Muscle of arm (tissue), 14 donors: ENCODE data around the gene PTGES2. TPM values are rescaled to one million over a fixed set of nuclear protein-coding genes. Genes with fewer than 3 reads are reported as not detected.

ENCODE experiments used
- DNase-seq: peaks from one replicate; pipeline ENCODE4 v3.0.0-alpha.2; 2013
- long read RNA-seq, 11 donors: transcript quantifications; one replicate each; lab custom pipeline, GENCODE V29; 2026
- polyA plus RNA-seq, 12 donors: library from polyadenylated mRNA; unstranded; fragments of 120-200 nt; gene quantifications; one replicate each; pipeline ENCODE4 v1.2.1, GENCODE V29; 2013; ENCODE audit not compliant: insufficient read length in 12 of 12

Gene PTGES2
- polyA plus RNA-seq = 10 to 100 TPM in 11 of 12 donors, not detected in 1; 24.4 to 37.2 (median 33.4) TPM
- long read RNA-seq, donor 1, transcript PTGES2-202 (7 exons, 2,331 nt) = major isoform, 12 of 18 reads
- long read RNA-seq, donor 1, partial matches to known transcripts = 6 of 18 reads
- long read RNA-seq, donor 1, other reads (novel, unspliced or antisense) = 0 of 18 reads
- long read RNA-seq, donor 2, transcript PTGES2-202 (7 exons, 2,331 nt) = major isoform, 15 of 24 reads
- long read RNA-seq, donor 2, partial matches to known transcripts = 8 of 24 reads
- long read RNA-seq, donor 2, other reads (novel, unspliced or antisense) = 0 of 24 reads
- long read RNA-seq, donor 3, transcript PTGES2-202 (7 exons, 2,331 nt) = major isoform, 15 of 15 reads
- long read RNA-seq, donor 3, partial matches to known transcripts = 0 of 15 reads
- long read RNA-seq, donor 3, other reads (novel, unspliced or antisense) = 0 of 15 reads
- long read RNA-seq, donor 4, partial matches to known transcripts = 0 of 5 reads
- long read RNA-seq, donor 4, other reads (novel, unspliced or antisense) = 0 of 5 reads
- long read RNA-seq, donor 5 = 0 reads
- long read RNA-seq, donor 6, transcript PTGES2-202 (7 exons, 2,331 nt) = major isoform, 5 of 5 reads
- long read RNA-seq, donor 6, partial matches to known transcripts = 0 of 5 reads
- long read RNA-seq, donor 6, other reads (novel, unspliced or antisense) = 0 of 5 reads
- long read RNA-seq, donor 7, transcript PTGES2-202 (7 exons, 2,331 nt) = major isoform, 5 of 5 reads
- long read RNA-seq, donor 7, partial matches to known transcripts = 0 of 5 reads
- long read RNA-seq, donor 7, other reads (novel, unspliced or antisense) = 0 of 5 reads
- long read RNA-seq, donor 8, transcript PTGES2-202 (7 exons, 2,331 nt) = major isoform, 14 of 19 reads
- long read RNA-seq, donor 8, partial matches to known transcripts = 5 of 19 reads
- long read RNA-seq, donor 8, other reads (novel, unspliced or antisense) = 0 of 19 reads
- long read RNA-seq, donor 9, transcript PTGES2-202 (7 exons, 2,331 nt) = major isoform, 7 of 7 reads
- long read RNA-seq, donor 9, partial matches to known transcripts = 0 of 7 reads
- long read RNA-seq, donor 9, other reads (novel, unspliced or antisense) = 0 of 7 reads
- long read RNA-seq, donor 10, transcript PTGES2-202 (7 exons, 2,331 nt) = major isoform, 12 of 13 reads
- long read RNA-seq, donor 10, partial matches to known transcripts = 0 of 13 reads
- long read RNA-seq, donor 10, other reads (novel, unspliced or antisense) = 0 of 13 reads
- long read RNA-seq, donor 11, transcript PTGES2-202 (7 exons, 2,331 nt) = major isoform, 10 of 11 reads
- long read RNA-seq, donor 11, partial matches to known transcripts = 0 of 11 reads
- long read RNA-seq, donor 11, other reads (novel, unspliced or antisense) = 0 of 11 reads

DNA sequence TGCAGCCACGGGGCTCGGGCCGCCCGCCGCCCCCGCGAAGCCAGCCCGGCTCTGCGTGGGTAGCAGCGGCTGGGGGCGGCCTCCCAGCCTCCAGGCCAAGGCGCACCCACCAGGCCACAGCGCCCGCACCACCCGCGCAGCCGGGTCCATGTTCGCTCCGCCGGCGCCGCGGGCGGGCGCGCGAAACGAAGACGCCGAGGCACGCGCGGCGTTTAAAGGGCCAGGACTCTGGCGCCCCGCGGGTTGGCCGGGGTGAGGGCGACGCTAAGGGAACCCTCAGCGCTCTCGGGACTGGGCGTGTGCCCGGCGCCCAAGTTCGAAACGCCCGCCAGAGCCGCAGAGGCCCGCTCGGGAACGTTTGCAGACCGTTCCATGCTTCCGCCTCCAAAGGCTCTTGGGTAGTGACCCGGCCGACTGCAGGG, at the start of gene PTGES2:
Gene PTGES2 (minus strand): TSS at position 162 of the 422 bp plus-strand sequence. CDS start 12 bp downstream, at position 150.
- peak; percentile 90 for DNase-seq

DNA sequence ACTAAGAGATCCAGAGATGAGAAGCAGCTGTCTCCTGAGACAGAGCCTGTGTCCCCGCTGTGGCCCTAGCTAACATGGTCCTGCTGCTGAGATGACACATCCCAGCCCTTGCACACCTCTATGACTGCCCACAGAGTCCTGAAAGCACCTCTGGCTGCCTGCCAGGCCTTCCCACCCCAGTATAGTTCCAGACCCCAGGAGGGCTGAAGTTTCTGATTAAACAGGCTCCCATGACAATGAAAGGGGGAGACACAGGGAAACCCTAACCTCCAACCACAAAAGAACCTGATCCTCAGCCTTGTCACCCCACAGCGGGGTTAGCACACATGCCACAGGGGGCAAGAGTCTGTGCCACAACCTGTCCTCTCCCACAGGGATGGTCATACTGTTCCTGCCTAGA, 48.2 kb upstream of the PTGES2 start:
- no peak for DNase-seq

DNA sequence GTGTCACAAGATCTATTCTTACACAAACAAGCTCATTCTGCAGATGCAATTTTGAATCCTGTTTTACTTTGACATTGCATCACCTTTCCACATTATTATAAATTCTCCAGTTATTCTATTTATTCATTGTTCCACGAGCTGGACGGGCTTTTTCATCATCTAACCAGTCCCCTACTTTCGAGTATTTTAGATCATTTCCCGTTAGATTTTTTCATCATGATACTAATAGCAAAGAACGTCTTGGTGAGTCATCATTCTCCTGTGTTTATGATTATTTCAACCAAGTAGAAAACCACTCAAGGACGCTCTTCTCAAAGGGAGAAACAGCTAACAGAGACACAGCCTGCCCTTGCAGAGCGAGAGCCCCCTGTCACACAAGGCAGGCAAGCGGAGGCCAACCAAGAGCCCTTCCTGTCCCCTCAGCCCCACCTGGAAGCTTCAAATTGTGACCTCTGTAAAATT, 47.6 kb upstream of the PTGES2 start:
- DNase-seq = no peak

DNA sequence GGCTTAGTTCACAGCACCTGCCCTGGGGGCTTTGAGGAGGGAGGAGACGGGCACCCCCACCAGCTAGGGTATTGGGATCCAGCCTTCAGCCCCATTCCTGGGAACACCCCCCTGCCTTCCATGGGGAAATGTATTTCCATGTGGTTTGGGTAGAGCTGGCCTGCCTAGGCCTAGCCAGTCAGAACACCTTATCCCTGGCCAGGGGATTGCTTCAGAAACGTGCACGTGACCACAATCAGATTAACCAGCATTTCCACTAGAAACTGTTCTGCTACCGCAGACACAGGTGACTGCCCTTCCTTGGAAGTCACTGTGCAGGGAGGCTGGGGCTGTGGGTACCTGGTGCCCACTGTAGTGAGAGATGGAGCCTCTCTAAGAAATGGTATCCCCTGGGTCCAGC, 46.5 kb upstream of the PTGES2 start:
- no peak for DNase-seq

DNA sequence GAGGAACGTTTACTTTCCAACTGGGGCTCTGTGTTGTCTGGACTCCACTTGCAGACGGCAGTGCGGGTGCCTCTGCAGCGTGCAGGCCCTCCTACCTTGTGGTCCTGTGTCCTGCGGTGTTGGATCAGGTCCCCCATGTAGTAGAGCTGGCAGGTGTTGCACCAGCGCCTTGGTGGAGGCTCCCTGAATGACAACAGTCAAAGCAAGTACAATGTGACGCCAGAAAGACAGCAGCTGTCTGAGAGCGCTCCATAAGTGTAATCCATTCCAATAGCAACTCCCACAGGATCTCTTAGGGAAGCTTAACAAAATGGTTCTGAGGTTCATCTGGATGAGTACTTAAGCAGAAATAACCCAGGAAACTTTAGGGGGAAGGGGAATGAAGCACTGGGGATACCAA, 42.4 kb upstream of the PTGES2 start:
- DNase-seq = no peak

DNA sequence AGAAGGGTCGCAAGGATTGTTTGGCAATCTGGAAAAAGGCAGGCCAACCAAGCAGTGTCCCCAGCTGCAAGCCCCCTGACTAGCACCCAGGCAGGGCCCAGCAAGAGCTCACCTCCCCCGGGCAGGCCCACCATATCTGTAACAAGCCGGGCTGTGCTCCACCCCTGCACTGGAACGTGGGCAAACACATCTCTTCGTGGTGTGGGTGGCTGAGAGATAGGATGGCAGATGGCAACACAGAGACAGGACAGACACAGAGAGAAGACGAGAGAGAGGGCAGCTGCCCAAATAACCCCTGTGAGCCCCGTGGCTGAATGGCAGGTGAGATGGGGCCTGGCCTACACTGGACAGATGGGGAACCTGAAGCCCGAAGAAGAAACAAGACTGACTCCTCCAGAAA, 42.0 kb upstream of the PTGES2 start:
- no peak for DNase-seq

DNA sequence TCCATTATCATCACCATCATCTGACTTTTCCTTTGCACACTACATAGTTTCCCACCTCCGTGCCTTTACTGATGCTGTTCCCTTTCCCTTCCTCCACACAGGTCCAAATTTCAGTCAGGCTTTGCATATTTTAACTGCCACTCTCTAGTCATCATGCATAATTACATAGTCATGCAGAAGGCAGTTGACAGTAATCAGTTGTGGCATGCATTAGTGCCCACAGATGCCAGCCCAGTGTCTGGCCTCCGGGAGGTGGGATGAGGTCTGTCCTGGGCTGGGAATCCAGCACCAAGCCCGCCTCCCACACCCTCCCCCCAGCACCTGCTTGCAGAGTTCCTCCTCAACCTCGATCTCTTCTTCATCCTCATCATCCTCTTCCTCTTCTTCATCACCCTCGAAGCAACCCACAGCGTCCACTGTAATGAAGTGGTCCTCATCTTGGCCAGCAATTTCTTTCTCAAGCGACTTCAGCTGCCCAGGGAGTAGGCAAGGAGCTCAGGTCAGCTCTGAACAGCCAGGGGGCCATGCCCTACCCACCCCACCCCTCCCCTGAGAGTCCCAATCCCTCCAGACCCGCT, 41.3 kb upstream of the PTGES2 start:
- DNase-seq = no peak

DNA sequence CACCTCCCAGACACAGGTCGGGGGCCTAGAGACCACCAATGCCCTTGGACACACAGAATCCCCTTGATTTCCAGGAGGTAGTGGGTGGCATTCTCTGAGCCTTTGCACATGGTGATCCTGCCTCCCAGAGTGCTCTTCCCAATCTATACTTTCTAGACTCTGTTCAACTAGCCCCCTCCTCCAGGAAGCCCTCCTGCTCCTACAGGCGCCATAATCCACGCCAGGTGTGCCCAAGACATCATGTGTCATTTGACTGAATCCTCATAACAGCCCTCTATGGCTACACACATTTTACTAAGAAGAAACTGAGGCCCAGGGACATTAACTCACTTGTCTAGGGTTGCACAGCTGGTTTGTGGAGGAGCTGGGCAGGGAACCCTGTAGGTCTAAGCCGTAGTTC, 39.7 kb upstream of the PTGES2 start:
- no peak for DNase-seq

DNA sequence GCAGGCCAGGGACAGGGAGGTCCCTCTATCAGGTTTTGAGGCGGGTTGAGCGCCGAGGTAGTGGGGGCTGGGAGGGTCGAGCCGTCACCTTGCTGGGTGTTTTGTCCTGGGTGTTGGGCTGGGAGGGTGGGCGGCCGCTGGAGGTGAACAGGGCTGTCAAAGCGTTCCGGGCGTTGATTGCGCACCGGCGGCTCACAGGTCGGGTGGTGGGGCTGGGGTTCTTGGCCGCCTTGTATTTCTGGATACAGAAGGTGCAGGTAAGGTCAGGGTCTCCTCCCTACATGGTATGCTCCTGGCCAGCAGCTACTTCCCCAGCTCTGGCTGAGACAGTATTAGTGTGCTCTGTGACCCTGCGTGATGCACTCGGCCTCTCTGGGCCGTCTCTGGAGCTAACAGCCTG, 38.6 kb upstream of the PTGES2 start:
- DNase-seq = no peak

DNA sequence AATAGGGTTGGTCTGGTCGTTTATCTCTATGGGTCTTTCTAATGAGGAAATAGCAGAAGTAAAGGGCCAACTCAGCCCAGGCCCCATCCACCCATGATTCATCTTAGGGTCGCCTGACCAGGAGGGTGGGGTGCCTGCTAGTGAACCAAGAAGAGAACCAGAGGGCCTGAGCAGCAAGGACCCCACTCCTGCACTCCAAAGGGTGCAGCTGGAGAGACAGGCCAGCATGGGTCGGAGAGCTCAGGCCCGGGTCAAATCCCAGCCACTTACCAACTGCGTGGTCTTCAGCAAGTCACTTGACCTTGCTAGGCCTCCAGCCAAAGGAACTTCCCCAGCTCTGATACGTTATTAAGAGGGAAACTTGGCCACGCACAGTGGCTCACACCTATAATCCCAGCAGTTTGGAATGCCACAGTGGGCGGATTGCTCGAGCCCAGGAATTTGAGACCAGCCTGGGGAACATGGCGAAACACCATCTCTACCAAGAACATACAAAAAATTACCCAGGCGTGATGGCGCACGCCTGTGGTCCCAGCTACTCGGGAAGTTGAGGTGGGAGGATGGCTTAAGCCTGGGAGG, 36.9 kb upstream of the PTGES2 start:
- no peak for DNase-seq

DNA sequence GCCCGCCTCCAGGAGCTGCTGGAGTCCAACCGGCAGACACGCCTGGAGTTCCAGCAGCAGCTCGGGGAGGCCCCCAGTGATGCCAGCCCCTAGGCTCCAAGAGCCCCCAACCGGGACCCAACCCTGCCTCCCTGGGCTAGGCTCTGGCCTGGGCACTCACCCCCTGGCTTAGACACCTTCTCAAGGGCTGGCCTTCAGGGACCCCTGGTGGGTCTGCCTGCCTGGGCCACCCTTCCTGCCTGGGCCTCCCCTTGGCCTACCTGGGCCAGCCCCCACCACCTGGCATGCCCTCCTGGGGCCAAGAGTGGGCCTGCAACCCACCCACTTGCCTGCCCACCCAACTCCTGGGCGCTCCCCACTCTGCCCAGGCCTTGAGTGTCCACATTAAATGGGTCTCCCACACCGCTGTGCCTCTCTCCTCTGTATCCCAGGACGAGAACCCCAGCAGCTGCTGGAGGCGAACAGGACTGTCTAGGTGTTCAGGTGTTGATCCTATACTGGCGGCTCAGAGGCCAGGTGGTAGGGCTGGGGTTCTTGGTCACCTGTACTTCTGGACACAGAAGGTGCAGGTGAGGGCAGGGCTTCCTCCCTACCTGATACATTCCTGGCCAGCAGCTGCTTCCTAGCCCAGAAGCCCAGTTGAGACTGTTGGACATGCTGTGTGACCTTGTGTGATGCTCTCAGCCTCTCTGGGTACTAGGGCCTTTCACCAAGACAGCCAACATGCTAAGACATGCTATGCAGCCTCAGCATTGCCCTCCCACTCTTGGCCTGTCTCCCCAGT, 36.2 kb upstream of the PTGES2 start:
- no peak for DNase-seq

DNA sequence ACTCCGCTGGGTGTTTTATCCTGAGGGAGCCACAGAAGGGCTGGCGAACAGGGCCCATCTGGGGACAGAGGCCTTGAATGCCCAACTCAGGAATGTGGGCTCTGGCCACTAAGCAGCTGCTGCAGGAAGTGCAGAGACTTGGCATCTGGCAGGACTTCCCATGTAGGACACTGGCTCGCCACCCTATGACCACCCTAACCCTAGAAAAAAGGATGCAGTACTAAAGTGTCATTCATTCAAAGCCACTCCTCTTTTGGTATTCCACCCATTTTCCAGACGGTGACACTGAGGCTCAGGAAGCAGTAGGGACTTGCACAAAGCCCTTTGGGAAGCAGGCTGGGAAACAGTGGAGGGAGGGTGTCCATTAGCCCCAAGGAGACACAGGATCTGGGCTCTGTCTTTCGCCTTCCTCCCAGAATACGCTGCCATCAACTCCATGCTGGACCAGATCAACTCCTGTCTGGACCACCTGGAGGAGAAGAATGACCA, 35.5 kb upstream of the PTGES2 start:
- no peak for DNase-seq

DNA sequence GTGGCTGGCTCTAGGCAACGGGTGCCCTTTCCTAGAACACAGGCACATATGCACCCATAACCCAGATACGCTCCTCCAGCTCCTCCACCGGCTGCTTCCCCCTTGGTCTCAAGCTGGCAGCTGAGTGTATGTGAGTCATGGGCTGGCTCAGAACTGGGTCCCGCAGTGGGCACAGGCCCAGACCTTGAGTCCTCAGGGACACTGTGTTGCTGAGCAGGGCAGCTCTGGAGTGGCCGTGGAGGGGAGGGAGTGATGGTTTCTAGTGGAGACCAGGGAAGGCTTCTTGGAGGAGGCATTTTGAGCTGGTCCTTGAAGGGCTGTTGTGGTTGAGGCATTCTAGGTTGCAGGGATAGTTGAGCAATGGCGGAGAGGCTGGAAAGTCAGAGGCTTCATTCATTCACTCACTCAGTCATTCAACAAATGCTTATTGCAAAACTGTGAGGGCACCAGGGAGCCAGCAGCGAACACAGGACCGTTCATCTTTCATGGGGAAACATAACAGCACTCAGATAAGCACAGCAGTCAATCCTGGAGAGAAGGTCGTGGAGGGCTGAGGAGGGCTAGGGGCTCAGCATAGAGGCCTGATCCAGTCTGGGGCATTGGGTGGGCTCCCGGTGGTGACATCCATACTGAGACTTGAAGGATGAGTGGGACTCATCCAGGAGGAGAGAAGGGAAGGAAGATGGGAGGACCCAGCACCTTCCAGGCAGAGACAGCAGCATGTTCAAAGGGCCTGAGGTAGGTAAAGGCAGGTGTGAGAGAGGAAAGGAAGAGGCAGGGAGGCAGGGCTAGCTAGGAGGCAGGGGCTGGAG, 34.9 kb upstream of the PTGES2 start:
- no peak for DNase-seq

DNA sequence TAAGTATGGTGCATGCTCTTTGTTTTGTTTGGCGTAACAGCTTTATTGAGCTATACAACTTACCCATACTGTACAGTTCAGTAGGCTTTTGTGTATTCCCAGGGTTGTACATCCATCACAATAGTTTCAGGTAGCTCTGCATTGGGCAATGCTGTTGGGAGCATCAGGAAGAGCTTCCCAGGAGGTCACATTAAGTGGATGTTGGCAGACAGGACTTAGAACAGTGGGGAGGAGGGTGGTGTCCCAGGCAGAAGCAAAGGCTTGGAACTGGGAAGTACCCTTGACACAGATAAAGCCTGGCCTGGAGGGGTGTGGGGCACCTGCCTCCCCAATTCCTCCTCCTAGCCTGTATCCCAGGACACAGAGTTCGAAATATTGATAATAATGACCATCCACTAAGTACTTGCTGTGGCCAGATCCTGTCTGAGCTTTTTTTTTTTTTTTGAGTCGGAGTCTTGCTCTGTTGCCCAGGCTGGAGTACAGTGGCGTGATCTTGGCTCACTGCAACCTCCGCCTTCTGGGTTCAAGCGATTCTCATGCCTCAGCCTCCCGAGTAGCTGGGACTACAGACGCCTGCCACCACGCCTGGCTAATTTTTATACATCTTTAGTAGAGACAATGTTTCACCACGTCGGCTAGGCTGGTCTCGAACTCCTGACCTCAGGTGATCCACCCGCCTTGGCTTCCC, 33.8 kb upstream of the PTGES2 start:
- DNase-seq = no peak

DNA sequence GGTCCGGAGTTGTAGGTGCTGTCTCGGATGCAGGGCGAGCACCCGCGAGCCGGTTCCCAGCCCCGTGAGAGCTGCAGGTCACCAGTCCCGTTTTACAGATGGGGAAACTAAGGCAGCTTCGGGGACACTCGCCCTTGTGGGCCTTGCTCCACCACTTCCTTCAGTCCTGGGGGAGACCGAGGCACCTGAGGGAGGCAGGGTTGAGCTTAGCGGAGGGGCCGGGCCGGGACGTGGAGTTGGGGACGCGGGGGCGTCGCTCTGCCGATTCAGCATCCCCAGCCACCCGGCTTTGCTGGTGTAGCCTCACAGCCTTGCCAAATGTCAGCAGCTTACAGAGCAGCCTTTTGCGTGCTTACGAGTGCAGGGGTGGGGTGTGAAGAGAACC, 33.1 kb upstream of the PTGES2 start:
- no peak for DNase-seq

DNA sequence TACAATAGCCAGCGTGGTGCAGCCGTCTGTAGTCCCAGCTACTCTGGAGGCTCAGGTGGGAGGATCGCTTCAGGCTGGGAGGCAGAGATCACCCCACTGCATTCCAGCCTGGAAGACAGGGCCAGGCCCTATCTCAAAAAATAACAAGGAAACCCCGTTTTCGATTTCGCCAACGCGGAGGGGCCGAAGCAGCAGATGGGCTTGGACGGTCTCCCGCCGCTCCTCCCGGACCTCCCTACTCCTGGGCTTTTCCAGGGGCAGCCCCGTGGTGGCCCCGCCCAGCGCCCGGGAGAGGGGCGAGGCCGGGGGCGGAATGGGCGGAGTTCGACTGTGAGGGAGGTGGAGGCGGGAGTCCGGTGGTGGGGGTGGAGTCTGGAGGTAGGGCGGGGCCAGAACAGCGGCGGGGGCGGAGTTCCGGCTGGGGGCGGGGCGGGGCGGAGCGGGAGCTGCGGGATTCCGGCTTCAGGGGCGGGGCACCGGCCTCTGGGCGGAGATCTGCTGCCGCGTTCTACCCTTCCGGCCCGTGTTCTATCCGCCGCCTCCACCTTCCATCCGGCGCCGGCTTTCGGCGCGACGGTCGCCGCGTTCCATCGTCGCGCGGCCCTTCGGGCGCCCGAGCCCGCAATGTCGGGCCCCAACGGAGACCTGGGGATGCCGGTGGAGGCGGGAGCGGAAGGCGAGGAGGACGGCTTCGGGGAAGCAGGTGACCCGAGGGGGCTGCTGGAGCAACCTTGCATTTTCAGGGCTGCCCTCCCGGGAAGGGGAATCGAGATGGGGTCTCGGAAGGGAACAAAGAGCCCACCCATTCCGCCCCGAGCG, 32.5 kb upstream of the PTGES2 start, which contains the start of gene BBLN:
Gene BBLN (plus strand): TSS at position 482 of the 819 bp plus-strand sequence. CDS start 143 bp downstream, at position 625.
- peak; percentile 93 for DNase-seq

DNA sequence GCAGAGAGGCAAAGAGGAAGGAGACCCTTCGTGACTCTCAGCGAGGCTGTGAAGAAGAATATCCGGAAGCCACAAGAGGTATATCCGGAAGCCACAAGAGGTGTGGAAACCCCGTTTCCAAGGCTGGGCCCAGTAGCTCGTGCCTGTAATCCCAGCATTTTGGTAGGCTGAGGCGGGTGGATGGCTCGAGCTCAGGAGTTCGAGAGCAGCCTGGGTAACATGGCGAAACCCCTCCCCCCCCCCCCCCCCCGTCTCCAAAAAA, 31.9 kb upstream of the PTGES2 start:
- DNase-seq = no peak
